Upper lobe of left lung (tissue), 4 donors: ENCODE data around the gene STEAP1B.

Experiments
- CTCF ChIP-seq, 6 experiments: fragments of 450-650 bp in 4 of 6; fragments of 200-600 bp in 2 of 6; sonication (generic) in 2 of 6; IDR thresholded peaks; one replicate each; pipeline ENCODE4 v1.5.1; 2016 to 2019; ENCODE audit warnings: antibody characterized with exemption in 6 of 6
- POLR2A ChIP-seq, 4 donors: fragments of 450-650 bp; IDR thresholded peaks; one replicate each; pipeline ENCODE4 v1.5.1; 2016 to 2017; ENCODE audit warnings: antibody characterized with exemption in 4 of 4, mild to moderate bottlenecking in 2 of 4

GRCh38 chr7:22464299-22464698, 35.7 kb downstream of the STEAP1B start:
- no peak for TF ChIP-seq CTCF (IDR thresholded peaks at IDR 0.05)
- no peak for TF ChIP-seq POLR2A (IDR thresholded peaks at IDR 0.05)
